GM21529 (cell line): ENCODE measurements around the gene ITM2A.

Experiments
- ATAC-seq: cut with Tn5 transposase; IDR thresholded peaks from one replicate; pipeline ENCODE4 v1.9.1; 2021; ENCODE audit not compliant: unreplicated experiment

Gene ITM2A

DNA sequence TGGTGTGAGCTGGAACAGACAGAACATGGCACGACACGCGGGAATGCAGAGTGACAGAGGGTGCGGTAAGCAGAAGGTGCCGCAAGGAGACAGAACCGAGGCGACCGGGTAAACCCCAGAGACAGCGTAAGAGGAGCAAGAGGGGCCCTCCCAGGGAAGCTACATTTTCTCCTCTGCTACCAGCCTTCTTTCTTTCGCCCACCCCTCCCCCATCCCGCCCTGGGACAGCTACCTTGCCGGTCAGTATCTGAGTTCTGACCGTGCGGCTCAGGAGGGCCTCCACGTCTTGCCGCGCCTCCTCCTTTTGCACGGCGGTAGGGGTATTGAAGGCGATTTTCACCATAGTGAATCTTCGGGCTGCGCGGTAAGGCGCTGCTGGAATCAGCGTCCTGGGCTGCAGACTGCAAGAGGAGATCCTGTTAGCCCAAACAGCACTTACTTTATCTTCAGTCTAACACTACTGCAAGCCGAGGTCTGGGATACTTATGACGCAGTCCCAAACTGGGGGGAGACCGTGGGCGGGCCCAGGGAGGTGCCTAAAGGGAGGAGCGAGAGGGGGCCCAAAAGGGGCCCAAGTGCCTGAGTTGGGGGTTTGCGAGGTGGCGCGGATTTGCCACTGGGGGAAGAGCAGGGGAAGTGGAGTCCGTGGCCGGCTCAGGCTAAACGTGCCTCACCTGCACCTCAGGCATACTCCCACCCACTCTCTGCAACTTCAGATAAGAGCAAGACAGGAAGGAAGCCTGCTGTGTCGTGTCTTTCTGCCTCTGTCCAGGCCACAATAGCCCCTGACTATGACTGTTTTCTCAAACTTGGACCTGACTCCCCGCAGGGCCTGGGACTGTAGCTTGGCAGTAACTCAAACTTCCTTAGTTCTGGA lies at the start of gene ITM2A:
ITM2A (minus strand) TSS at position 462 of the 877 bp plus-strand sequence; CDS start at position 343, 119 bp downstream.
- ATAC-seq = peak; percentile 60

DNA sequence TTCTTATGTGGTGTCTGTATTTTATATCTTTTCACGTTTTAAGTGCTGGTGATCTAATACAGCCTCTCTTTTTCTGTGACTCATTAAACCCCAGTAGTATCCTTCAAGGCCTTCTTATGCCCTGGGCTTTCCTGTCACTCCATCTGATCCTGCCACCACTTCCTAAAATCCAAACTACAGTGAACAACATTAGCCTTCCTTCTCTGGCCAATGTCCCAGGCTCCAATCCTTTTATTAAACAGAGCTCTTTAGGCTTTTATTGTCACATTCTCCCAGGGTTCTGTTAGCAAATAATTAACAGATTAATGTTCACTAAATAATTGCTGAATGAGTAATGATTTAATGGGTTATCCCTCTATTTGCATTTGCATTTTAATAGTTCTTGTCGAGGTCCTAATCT lies 47.9 kb upstream of the ITM2A start:
- ATAC-seq = no peak

DNA sequence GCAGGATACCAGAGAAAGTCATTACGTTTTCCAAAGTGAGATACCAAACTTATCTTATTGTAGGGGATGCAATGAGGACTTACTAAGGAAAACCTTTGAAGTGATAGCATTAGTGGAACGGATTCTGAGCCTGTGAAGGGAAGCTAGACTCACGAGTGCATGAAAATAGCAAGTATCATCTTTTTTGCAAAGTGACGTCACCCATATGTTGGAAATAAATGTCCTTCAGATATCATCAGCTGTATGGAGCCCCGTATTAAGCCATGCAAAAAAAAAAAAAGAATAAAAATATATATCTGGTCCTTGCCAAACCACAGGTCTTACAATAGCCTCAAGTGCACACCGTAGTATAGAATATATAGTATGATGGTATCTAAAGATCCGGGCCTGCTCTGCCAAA lies 46.8 kb upstream of the ITM2A start:
- no peak for ATAC-seq

GRCh38 chrX:79412972-79413371 lies 45.8 kb upstream of the ITM2A start:
- no peak for ATAC-seq

DNA sequence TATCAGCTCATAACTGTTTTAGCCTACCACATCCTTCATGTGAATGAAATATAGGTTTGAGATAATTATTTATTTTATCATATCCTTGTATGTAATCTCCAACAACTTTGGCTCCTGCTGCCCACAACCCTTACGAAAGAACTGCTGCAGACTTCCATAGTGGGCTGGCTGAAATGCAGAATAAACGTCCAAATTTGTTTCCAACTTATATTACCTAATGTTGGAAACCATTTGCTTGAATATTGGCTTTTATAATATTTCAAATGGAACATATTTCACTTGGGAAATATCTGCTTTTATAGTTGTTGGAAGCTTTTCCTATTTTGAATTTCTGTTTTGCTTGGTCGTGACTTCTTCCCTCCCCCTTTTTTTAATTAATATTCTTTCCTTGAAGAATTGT lies 45.0 kb upstream of the ITM2A start:
- ATAC-seq = no peak

DNA sequence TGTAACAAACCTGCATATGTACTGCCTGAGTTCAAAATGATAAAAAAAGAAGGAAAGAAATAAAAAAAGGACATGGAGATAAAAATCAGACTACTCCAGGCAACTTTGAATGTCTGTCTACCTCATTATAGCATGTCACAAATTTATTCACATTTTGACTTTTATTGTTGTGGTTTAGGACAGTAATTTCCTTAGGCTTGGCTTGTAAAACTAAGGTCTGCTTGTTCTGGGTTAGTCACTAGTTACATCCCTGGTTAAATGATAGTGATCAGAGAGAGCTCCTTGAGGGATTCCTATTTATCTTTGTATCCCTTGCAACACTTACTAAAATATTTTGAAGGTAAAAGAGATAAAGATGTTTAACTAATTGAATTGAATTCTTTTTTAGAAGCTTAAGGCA lies 42.5 kb upstream of the ITM2A start:
- ATAC-seq = no peak

DNA sequence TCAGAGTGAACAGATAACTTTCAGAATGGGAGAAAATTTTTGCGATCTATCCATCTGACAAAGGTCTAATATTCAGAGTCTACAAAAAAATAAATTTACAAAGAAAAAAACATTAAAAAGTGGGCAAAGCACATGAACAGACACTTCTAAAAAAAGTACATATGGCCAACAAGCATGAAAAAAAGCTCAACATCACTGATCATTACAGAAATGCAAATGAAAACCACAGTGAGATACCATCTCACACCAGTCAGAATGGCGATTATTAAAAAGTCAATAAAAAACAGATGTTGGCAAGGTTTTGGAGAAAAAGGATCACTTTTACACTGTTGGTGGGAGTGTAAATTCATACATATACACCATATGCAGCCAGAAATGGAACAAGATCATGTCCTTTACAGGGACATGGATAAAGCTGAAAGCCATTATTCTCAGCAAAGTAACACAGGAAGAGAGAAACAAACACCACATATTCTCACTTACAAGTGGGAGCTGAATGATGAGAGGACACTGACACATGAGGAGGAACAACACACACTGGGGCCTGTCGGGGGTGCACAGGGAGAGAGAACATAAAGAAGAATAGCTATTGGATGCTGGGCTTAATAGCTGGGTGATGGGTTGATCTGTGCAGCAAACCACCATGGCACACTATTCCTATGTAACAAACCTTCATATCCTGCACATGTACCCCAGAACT lies 41.6 kb upstream of the ITM2A start:
- no peak for ATAC-seq

- ATAC-seq = no peak
Observed at GRCh38 chrX:79400623-79401022, 33.5 kb upstream of the ITM2A start.

DNA sequence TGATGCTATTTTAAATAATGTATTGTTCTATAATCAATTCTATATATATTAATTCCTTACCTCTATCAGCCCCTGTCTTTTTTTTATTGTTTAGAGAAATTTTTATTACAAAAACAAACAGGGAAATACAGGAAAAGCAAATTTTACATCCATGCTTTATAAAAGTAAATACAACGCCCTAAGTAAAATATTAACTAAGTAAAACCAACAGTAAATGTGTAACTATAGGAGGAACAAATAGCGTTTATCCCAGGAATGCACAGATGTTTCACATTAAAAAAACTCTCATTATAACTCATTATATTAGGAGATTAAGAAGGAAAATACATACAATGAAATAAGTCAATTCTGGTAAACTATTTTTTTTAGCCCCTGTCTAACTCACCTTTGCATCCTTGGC lies 8.2 kb upstream of the ITM2A start:
- ATAC-seq = no peak

DNA sequence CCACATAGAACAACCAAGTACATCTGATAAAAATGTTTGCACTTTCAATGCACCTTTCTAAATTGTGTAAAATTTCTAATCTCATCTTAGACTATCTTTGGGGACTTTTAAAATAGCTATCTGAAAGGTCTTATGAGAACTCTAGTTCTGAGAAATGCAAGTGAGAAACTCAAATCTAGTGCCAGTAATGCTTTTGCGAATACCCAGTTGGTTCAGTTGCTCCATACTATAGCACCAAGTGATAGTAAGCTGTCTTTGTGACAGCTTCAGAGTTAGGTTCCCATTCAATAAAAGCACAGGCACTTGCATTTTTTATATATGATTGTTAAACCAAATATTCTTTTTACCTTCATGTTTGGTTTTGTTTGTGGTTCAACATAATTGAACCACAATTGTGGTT lies 4.5 kb upstream of the ITM2A start:
- peak; percentile 24 for ATAC-seq

GRCh38 chrX:79371101-79371500 lies 4.0 kb upstream of the ITM2A start:
- no peak for ATAC-seq

- no peak for ATAC-seq
Observed at GRCh38 chrX:79369871-79370270, 2.7 kb upstream of the ITM2A start.

DNA sequence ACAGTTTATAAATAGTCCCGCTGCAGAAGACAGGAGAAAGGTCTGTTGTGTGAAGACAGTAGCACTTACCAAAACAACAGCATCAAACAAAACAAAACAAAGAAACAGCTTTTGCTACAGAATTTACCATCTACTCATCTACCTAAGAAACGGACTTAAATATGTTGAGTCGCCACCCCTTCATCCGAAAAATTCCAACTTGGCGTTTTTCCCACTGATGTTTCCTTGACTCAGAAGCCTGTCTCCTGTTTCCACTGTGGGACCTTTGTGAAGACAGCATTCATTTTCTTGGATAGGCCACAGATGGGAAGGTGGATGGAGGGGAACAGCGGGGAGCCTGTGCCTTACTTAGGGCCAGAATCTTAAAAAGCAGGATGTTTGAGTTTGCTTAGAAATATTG lies 1.3 kb upstream of the ITM2A start:
- ATAC-seq = no peak

DNA sequence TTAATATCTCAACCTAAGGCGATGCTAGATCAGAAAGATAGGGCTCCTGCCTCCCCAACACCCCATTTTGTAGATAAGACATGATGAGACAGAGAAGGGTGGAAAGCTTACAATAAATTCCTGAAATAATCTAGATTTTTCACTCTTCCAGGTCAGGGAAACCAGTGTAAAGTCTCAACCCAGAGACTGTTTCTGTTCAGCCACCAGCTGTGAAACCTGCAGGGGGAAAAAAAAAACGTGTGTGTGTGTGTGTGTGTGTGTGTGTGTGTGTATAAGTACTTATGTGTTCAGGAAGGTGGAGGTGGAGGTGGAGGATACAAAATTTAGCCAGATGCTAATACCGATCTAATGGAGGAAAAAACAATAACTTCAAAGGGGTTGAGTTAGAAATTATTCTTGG lies 773 bp upstream of the ITM2A start:
- no peak for ATAC-seq

GRCh38 chrX:79366556-79366872 lies 620 bp downstream of the ITM2A start:
- ATAC-seq = peak; percentile 16

GRCh38 chrX:79365591-79365990 lies 1.5 kb downstream of the ITM2A start:
- no peak for ATAC-seq

DNA sequence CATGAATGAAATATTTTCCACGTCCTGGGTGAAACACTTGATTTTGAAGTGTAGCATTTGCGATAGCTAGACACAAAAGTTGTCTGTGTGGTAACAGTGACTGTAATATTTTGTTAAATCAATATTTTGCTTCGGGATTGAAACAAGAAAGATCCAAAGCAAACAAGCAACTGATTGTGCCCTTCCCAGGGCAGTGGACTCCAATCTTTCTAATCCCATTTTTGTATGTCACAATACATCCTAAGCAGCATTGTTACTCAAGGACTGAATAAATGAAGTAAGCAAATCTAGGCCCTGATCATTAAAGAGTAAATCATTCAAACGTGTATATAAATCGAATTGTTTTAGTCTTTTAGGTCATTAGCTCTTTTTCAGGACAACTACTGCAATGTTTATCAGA lies 2.8 kb downstream of the ITM2A start:
- no peak for ATAC-seq

- no peak for ATAC-seq
Observed at GRCh38 chrX:79361192-79361870, 5.8 kb downstream of the ITM2A start.

DNA sequence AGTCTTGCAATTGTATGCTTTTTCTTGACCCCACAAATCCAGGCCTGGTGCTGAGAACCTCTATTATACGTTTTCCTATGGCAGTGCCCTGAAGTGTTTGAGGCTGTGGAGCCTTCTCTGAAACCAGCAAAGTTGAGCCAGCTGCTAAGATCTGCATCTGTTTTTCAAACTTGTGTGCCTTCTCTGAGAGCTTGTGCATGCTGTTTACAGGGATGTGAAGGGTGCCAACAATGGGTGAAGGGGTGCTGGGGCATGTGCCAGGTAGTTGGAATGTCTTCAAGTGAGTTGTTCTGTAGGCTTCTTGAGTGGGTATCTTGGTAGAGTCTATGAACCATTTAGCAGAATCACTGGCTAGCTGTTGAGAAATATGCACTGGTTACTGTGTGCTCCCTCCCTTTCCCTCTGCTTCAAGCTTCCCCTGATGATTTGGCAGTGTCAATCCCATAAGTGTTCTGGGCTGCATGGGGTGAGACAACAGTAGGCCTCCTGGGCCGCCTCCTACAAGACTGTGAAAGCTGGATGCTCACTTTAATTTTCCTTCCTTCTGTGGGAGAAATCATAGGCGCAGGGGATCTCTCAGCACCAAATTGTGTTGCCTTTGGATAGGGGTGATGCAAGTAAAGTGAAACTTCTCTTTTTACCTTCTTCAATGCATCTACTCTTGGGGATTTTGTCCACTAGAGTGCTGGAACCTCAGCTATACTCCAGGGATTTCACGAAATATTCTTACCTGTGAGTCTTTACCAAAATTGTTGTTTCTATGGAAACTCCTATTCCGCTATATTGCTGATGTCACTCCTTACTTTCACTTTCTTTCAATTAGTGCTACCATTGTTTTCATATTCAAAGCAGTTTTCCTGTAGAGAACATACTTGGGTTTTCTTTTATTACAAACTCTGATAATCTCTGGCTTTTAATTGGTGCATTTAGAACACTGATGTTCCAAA lies 30.0 kb downstream of the ITM2A start:
- ATAC-seq = no peak

DNA sequence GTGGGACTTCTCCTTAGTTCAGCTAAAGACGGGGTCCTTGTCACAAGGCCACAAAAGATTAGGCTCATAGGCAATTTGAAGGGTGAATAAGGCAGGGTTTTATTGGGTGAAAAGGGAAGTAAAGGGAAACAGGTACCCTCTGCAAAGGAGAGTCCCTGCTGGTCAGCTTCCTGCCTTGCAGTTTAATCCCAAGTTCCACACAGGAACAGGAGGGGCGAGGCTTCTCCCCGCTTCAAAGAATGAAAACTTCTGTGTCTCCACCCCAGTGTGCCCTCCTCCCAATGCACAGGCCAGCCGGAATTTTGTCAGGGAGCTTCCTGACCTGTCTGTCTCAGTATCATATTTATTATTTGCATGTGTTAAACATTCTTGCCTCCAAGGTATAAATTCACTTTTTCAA lies 37.1 kb downstream of the ITM2A start:
- no peak for ATAC-seq
